Pancreas (tissue), 10 donors: Measurements from ENCODE around the gene GORASP1. TPM values are rescaled to one million over a fixed set of nuclear protein-coding genes. Genes with fewer than 3 reads are reported as not detected.

Experiments used
- ATAC-seq, 4 donors: fragments of 200-7000 bp; cut with Tn5 transposase; one replicate each; pipeline versions ENCODE4 v1.8.0 to v1.9.1; 2020; ENCODE audit warnings: mild to moderate bottlenecking in 4 of 4, moderate library complexity in 4 of 4
- DNase-seq, 6 donors: peaks; one replicate each; pipeline ENCODE4 v3.0.0-alpha.2; 2020
- FAIRE-seq: peaks from 2 replicates; lab custom pipeline; 2012; peaks lifted over from hg19 to GRCh38; lab: Jason Lieb, UNC
- H3K27ac ChIP-seq, 4 donors: fragments of 200-600 bp; sonication (generic); 1 replicate in 3 of 4; 2 replicates in 1 of 4; pipeline versions ENCODE4 v1.5.0 to v1.8.0; 2020
- H3K27me3 ChIP-seq, 4 donors: fragments of 200-600 bp; one replicate each; pipeline ENCODE4 v1.8.0; 2021
- H3K36me3 ChIP-seq, 3 donors: fragments of 200-600 bp; sonication (generic) in 1 of 3; one replicate each; pipeline versions ENCODE4 v1.5.0 to v1.8.0; 2020 to 2021
- H3K4me1 ChIP-seq, 3 donors: fragments of 200-600 bp; one replicate each; pipeline ENCODE4 v1.8.0; 2021
- H3K4me3 ChIP-seq, 4 donors: fragments of 200-600 bp; sonication (generic) in 2 of 4; one replicate each; pipeline versions ENCODE4 v1.5.0 to v1.8.0; 2020 to 2021
- H3K9me3 ChIP-seq, 4 donors: fragments of 200-600 bp; one replicate each; pipeline ENCODE4 v1.8.0; 2021
- WGBS, 2 donors: extraction: QIAGEN DNeasy Blood & Tissue Kit; methylation state at CpG; one replicate each; pipeline ENCODE4 v1.1.7; 2013; 5-methylcytosine and 5-hydroxymethylcytosine counted together
- intact Hi-C, 3 donors: fragments of 100-400 bp; cut with DNase I; formaldehyde crosslinking; loops; one replicate each; pipeline versions ENCODE4 v1.11.1 to v1.14.2; 2022
- polyA plus RNA-seq, 2 donors: library from polyadenylated mRNA; stranded (reverse); fragments of 200-250 nt; gene quantifications; one replicate each; pipeline ENCODE4 v1.2.3, GENCODE V29; 2013
- total RNA-seq, 6 donors: library from RNA; stranded (reverse); fragmentation: NEBNext Ultra II Directional in 4 of 6; extraction: Animal tissue kit (Norgen Biotek cat#: 25700) in 4 of 6; gene quantifications; one replicate each; pipeline versions ENCODE4 v1.2.1 to v1.2.4, GENCODE V29; 2021 to 2023
- TF ChIP-seq, protein P1 (sequence below), 4 donors: fragments of 200-600 bp; sonication (generic) in 3 of 4; IDR thresholded peaks; one replicate each; pipeline versions ENCODE4 v1.5.0 to v1.8.0; 2021; ENCODE audit warnings: antibody characterized with exemption in 4 of 4
- donor health status: healthy with polysubstance abuse.
- donor health status: DM: no; HTN: no; CAD: no; lungs with moderate emphysema.
- donor health status: DM: no; HTN: no; CAD: no.
- donor health status: control.
- donor health status: control.
- donor health status: Bipolar disorder and iron deficiency.
- donor health status: DM: yes; HTN: yes; CAD: no.
- donor health status: DM: no; HTN: no; CAD: no.
- donor health status: DM: no; HTN: no; CAD: no.
- donor health status: DM: yes; HTN: yes; CAD: no.

The GORASP1 gene
- total and polyA plus RNA-seq, 8 donors = 25.9 to 79.6 (median 34.3) TPM

DNA sequence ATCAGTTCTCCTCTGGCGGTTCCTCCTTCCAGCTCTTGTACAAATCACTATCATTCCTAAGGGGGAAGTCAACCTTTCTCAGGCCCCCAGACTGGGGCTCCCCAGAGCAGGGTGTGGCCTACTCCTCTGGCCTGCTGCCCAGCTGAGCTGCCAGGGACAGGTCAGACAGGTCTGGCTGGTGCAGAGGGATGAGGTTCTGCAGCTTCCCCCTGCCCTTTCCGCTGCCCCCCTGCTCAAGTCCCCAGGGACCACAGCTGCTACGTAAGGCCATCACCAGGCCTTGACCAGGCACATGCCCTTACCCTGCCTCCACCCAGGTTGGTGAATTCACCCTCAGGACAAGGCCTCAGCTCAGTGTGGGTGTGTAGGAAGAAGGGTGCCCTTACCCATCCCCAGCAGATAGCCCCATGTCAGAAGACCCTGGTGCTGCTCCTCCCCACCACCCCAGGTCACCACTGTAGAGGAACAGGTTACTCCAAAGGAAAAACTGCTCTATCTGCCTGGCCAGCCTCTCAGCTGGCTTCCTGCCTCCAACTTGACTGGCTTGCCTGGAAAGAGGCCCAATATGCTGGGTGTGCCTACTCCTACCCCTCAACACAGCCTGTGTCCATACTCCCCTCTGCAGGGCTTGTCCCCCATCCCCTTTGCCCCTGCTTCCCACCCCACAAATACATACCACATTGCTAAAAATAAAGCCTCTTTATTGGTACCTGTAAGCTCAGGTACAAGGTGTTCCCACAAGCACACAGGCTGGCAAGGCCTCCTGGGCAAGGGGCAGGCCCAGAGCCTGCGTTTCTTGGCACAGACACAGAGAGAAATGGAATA, 34.0 kb upstream of the GORASP1 start:
- Histone ChIP-seq H3K27me3 (no peaks in the 10 kb centered on the region), H3K9me3 (no peaks in the 10 kb centered on the region), H3K36me3 (peaks cover 19 to 42% (median 28%) of the 10 kb centered on the region in 3 donors), H3K27ac (peak overlapping the region; percentile 75 to 90 (median 85)), H3K4me3 (peak overlapping the region in 1 of 4 donors; percentile 13), H3K4me1 (peaks cover 32 to 44% (median 38%) of the 10 kb centered on the region in 3 donors)
- intact Hi-C loops = no loop called here
- 6 to 11% methylated on average over 4 of the region's 4 CpGs for WGBS, 2 donors
- peak; percentile 82 to 93 (median 86) for DNase-seq
- TF ChIP-seq, protein P1, sequence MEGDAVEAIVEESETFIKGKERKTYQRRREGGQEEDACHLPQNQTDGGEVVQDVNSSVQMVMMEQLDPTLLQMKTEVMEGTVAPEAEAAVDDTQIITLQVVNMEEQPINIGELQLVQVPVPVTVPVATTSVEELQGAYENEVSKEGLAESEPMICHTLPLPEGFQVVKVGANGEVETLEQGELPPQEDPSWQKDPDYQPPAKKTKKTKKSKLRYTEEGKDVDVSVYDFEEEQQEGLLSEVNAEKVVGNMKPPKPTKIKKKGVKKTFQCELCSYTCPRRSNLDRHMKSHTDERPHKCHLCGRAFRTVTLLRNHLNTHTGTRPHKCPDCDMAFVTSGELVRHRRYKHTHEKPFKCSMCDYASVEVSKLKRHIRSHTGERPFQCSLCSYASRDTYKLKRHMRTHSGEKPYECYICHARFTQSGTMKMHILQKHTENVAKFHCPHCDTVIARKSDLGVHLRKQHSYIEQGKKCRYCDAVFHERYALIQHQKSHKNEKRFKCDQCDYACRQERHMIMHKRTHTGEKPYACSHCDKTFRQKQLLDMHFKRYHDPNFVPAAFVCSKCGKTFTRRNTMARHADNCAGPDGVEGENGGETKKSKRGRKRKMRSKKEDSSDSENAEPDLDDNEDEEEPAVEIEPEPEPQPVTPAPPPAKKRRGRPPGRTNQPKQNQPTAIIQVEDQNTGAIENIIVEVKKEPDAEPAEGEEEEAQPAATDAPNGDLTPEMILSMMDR (IDR thresholded peaks at IDR 0.05) = no peak
- peak; percentile 76 to 83 (median 80) for ATAC-seq
- FAIRE-seq = no peak

DNA sequence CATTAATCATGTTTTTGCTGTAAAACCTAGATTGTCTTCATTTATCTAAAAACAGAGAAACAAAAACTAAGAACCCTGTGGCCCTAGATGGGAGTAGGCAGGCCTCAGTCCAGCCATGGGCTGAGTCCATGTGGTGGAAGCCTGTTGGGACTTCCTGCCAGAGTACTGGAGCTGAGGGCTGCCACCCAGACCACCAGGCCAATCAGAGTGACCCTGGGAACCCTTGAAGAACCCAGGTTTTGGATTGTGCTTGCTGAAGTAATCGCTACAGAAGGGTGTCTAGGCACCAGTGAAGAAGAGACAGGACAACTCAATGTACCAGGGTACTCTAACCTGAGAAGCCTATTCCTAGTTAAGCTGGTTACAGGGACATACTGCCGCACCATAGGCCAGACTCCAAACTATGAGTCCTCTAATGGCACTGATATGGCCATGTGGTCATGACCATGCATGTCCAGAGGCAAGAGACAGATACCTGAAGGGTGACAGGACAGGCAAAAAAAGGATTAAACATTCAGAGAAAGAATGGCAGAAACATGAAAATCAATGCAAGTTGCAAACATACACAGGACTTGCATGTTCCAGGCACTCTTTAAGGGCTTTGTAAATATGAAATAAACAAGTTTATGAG, 33.0 kb upstream of the GORASP1 start:
- 83 to 84% methylated on average over 2 of the region's 2 CpGs for WGBS, 2 donors
- ATAC-seq (no peak), FAIRE-seq (no peak), DNase-seq (peak in 1 of 6 donors; percentile 29)
- H3K27me3 ChIP-seq = no peaks in the 10 kb centered on the region
- TF ChIP-seq, protein P1 (IDR thresholded peaks at IDR 0.05) = no peak
- H3K9me3 ChIP-seq = no peaks in the 10 kb centered on the region
- H3K36me3 ChIP-seq = peaks cover 17 to 32% (median 26%) of the 10 kb centered on the region in 3 donors
- intact Hi-C loops = no loop called here
- peaks cover 30 to 35% (median 32%) of the 10 kb centered on the region in 3 donors for H3K4me1 ChIP-seq
- peak overlapping the region; percentile 75 to 90 (median 85) for H3K27ac ChIP-seq
- H3K4me3 ChIP-seq = no peak overlapping the region

DNA sequence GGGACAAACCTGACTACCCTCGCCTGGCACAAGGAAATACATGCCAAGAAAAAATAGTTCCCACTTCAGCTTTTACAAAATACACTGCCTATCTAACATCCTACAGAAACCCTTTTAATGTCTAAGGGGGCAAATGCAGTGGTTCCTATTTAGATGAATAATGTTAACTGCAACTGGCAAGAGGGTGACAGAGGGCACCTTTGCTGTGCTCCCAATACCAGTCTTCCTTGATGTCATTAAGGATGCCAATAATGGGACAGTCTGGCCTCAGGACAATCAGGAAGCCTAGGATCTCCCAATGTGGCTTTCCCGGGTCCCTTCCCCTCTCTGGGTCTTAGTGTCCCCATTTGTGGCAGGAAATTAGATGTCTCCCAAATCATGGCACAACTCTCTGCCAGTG, 32.0 kb upstream of the GORASP1 start:
- no peak overlapping the region for H3K4me3 ChIP-seq
- H3K27me3 ChIP-seq = no peaks in the 10 kb centered on the region
- ATAC-seq = no peak
- no peak for FAIRE-seq
- 74 to 76% methylated on average over 2 of the region's 2 CpGs for WGBS, 2 donors
- H3K4me1 ChIP-seq = peaks cover 30 to 34% (median 32%) of the 10 kb centered on the region in 3 donors
- intact Hi-C loops = no loop called here
- no peak overlapping the region for H3K27ac ChIP-seq
- no peaks in the 10 kb centered on the region for H3K9me3 ChIP-seq
- TF ChIP-seq, protein P1 (IDR thresholded peaks at IDR 0.05) = no peak
- no peak for DNase-seq
- H3K36me3 ChIP-seq = peaks cover 10 to 22% (median 17%) of the 10 kb centered on the region in 3 donors

DNA sequence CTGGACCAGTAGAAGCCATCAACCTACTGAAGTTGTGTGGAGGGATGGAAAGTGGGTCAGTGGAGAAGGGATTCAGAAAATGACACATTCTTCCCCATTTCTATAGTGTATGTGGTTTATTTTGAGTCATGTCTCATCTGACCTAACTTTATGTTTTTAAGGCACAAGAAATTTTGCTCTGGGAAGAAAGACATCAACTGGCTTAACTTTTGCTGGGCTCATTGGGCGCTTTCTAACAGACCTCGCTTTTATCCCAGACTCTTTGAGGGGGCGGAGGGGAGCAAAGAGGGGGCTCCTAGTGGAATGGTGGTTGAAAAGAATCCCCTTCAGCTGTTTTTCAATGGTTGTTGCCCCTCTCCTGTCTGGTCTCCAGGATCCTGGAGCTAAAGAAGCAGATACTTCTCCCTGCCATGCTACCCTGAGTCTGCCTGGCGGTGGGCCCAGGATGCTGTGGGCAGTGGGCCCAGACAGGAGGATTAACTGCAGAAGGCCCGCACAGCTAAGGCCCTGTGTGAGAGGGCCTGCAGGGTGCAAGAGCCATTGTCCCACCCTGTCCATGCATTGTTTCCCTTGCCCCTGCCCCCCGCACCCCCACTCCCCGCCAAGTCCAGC, 31.5 kb upstream of the GORASP1 start:
- DNase-seq = peak in 1 of 6 donors; percentile 61
- H3K27me3 ChIP-seq = no peaks in the 10 kb centered on the region
- TF ChIP-seq, protein P1 (IDR thresholded peaks at IDR 0.05) = no peak
- intact Hi-C loops = no loop called here
- peak overlapping the region in 1 of 4 donors; percentile 2 for H3K27ac ChIP-seq
- H3K4me1 ChIP-seq = peaks cover 30 to 34% (median 32%) of the 10 kb centered on the region in 3 donors
- FAIRE-seq = no peak
- peaks cover 8 to 17% (median 12%) of the 10 kb centered on the region in 3 donors for H3K36me3 ChIP-seq
- no peak overlapping the region for H3K4me3 ChIP-seq
- no peaks in the 10 kb centered on the region for H3K9me3 ChIP-seq
- no peak for ATAC-seq
- WGBS, 2 donors = 79 to 91% methylated on average over 7 of the region's 7 CpGs
